Type B pancreatic cell (in vitro differentiated cells): ENCODE measurements around the gene CNTNAP2. TPM values are rescaled to one million over a fixed set of nuclear protein-coding genes. Genes with fewer than 3 reads are reported as not detected.

Experiments used
- DNase-seq: peaks from one replicate; pipeline ENCODE4 v3.0.0; 2021; ENCODE audit warnings: mixed read lengths; ENCODE audit not compliant: unreplicated experiment; ENCODE audit errors: extremely low spot score
- H3K27ac Mint-ChIP-seq: 2 replicates; pipeline ENCODE4 v1.8.0; 2021; ENCODE audit warnings: mild to moderate bottlenecking, mixed read lengths
- H3K27me3 Mint-ChIP-seq: 2 replicates; pipeline ENCODE4 v1.8.0; 2021; ENCODE audit warnings: mixed read lengths
- H3K36me3 Mint-ChIP-seq: 2 replicates; pipeline ENCODE4 v1.8.0; 2021; ENCODE audit warnings: mixed read lengths
- H3K4me1 Mint-ChIP-seq: one replicate; pipeline ENCODE4 v1.8.0; 2021; ENCODE audit warnings: mixed read lengths; ENCODE audit not compliant: unreplicated experiment
- H3K4me3 Mint-ChIP-seq: 2 replicates; pipeline ENCODE4 v1.8.0; 2021; ENCODE audit warnings: mild to moderate bottlenecking, mixed read lengths
- H3K9me3 Mint-ChIP-seq: 2 replicates; pipeline ENCODE4 v1.8.0; 2021; ENCODE audit warnings: mixed read lengths
- total RNA-seq: library from RNA; stranded (reverse); gene quantifications from 2 replicates; pipeline ENCODE4 v1.2.1, GENCODE V29; 2021; ENCODE audit warnings: low replicate concordance
- TF ChIP-seq, protein P1 (sequence below): fragments of 200-600 bp; sonication (generic); conservative IDR thresholded peaks from 2 replicates; pipeline ENCODE4 v1.5.0; 2021; ENCODE audit warnings: antibody characterized with exemption, mild to moderate bottlenecking

Gene CNTNAP2
- total RNA-seq, 1 donor from 2014 or later = 26.8 TPM

DNA sequence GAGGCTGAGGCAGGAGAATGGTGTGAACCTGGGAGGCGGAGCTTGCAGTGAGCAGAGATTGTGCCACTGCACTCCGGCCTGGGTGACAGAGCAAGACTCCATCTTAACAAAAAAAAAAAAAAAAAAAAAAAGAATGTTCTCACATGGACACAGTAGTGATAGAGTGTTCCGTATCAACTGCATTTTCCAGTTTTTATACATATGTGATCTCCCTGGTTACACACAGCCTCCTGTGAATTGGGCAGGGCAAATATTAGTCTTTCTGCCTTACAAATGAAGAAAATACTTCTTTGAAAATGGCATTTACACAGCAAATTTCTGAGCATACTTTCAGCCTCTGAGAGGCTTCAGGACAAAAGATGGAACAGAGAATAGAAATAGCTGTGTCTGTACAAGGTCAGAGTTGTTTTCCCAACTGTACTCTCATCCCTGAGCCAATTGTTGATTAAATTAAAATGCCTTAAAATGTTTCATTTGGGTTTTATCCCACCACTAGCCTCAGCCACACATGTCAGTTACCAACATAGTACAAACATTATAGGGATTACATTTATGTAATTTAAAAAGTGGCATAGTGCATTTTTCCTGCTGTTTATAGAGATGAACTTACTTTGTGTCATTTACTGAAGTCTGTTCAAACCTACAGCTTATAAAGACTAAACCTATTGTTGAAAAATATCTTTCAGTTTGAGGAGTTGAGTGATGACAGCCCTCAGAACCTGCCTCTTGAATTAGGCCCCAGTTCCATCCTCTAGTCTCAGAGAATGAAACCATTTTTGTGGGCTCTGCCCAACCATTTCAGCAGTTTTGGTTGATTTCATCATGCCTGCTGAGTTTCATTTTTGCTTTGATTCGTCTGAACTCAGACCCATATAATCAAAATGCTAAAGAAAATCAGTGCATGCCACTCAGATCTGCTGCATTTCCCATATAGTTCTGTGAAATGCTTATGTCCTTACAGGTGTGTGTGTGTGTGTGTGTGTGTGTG, 1864.5 kb downstream of the CNTNAP2 start:
- Mint-ChIP-seq H3K4me3 (no peak overlapping the region), H3K9me3 (peaks cover 14% of the 10 kb centered on the region), H3K4me1 (peaks cover 5% of the 10 kb centered on the region), H3K27ac (no peak overlapping the region), H3K27me3 (no peaks in the 10 kb centered on the region), H3K36me3 (no peaks in the 10 kb centered on the region)
- TF ChIP-seq, protein P1, sequence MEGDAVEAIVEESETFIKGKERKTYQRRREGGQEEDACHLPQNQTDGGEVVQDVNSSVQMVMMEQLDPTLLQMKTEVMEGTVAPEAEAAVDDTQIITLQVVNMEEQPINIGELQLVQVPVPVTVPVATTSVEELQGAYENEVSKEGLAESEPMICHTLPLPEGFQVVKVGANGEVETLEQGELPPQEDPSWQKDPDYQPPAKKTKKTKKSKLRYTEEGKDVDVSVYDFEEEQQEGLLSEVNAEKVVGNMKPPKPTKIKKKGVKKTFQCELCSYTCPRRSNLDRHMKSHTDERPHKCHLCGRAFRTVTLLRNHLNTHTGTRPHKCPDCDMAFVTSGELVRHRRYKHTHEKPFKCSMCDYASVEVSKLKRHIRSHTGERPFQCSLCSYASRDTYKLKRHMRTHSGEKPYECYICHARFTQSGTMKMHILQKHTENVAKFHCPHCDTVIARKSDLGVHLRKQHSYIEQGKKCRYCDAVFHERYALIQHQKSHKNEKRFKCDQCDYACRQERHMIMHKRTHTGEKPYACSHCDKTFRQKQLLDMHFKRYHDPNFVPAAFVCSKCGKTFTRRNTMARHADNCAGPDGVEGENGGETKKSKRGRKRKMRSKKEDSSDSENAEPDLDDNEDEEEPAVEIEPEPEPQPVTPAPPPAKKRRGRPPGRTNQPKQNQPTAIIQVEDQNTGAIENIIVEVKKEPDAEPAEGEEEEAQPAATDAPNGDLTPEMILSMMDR = no peak
- no peak for DNase-seq

DNA sequence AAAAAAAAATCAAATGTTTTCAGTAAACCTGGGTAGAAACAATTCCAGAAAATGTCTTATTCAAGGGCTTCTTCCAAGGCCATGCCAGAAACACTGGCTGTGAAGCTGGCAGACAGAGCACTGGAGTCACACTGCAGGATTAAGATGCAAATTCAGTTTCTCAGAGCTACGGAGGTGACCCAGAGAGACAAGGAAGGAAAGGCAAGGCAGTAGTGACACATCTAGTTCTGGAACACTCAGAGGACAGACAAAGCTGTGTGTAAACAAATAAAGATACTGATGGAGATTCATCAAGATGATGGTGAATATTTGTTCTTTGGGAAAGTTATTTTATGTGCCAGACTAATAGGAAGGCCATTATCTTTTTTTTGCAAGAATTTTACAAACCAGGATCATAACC, 1865.7 kb downstream of the CNTNAP2 start:
- Mint-ChIP-seq H3K9me3 (peaks cover 14% of the 10 kb centered on the region), H3K4me3 (no peak overlapping the region), H3K36me3 (no peaks in the 10 kb centered on the region), H3K27ac (no peak overlapping the region), H3K27me3 (no peaks in the 10 kb centered on the region), H3K4me1 (peaks cover 14% of the 10 kb centered on the region)
- DNase-seq = no peak
- TF ChIP-seq, protein P1 = no peak

DNA sequence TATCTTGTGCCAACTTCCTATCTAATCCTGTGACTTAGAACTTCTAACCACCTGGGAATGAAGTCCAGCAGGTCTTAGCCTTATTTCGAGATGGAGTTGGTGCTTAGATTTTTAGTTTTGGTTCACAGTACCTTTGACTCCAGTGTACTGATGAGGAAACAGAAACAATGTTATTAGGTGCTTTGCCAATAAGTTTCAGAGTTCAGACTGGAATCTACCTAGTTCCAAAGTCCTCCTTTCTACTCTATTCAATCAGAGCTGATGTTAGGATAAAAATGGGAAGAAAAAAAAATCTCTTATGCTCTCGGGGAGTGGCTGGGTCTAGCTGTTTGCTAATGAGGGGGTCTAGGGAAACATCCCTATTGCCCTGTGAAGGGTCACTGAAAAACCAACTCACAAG, 1867.7 kb downstream of the CNTNAP2 start:
- H3K27ac Mint-ChIP-seq = peak overlapping the region; percentile 47

DNA sequence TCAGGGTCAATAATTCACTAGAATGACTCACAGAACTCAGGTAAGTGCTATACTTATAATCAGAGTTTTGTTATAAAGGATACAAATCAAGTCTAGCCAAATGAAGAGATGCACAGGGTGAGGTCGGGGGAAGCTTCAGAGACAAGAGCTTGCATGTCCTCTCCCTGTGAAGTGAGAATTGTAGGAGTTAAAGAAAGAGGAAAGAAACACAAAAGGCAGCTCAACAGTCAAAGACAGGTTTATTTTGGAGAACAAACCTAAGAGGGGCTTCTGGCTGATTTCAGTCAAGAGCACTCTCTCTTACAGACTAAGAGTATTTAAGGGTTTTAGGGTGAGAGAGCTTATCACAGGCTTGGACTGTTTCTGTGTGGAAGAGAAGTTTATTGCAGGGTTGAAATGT, 1873.5 kb downstream of the CNTNAP2 start:
- Mint-ChIP-seq H3K36me3 (no peaks in the 10 kb centered on the region), H3K27me3 (no peaks in the 10 kb centered on the region), H3K4me3 (no peak overlapping the region), H3K9me3 (peaks cover 23% of the 10 kb centered on the region), H3K4me1 (peaks cover 9% of the 10 kb centered on the region), H3K27ac (no peak overlapping the region)
- TF ChIP-seq, protein P1 = no peak
- no peak for DNase-seq

More for the DNA sequence above, 1867.7 kb downstream of the CNTNAP2 start:
- TF ChIP-seq, protein P1 = no peak
- Mint-ChIP-seq H3K36me3 (no peaks in the 10 kb centered on the region), H3K4me3 (peak overlapping the region; percentile 34), H3K27me3 (no peaks in the 10 kb centered on the region), H3K4me1 (peaks cover 14% of the 10 kb centered on the region), H3K9me3 (peaks cover 18% of the 10 kb centered on the region)
- no peak for DNase-seq

DNA sequence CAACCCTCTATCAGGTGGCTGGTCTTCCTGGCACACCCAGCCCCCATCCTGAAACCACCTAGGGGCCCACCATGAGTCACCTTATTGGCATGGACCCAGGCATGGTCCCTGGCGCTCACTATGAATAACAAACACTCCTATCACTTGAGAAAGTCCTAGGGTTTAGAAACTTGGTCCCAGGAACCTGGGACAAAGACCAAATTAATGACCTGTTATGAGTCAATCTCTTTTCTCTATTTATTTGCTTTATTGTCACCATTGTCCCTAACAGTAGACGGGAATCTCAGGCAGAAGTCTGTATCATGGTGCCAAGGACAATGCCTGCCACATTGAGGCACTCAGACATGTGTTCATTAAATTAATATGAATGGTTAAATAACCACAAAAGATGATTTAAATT, 1874.3 kb downstream of the CNTNAP2 start:
- H3K27me3 Mint-ChIP-seq = no peaks in the 10 kb centered on the region
- TF ChIP-seq, protein P1 = no peak
- DNase-seq = no peak
- peaks cover 9% of the 10 kb centered on the region for H3K4me1 Mint-ChIP-seq
- peaks cover 23% of the 10 kb centered on the region for H3K9me3 Mint-ChIP-seq
- no peak overlapping the region for H3K27ac Mint-ChIP-seq
- H3K4me3 Mint-ChIP-seq = no peak overlapping the region
- no peaks in the 10 kb centered on the region for H3K36me3 Mint-ChIP-seq
